Activated T-helper 2 cell treated with anti-CD3 and anti-CD28 coated beads, Interferon-gamma antibody, Interleukin-2, Interleukin-4, amounts not matched to agents 10 μg/mL and 5 μg/mL and 100 μg/mL, durations not matched to agents 14 hours and 24 hours and 36 hours (primary cell): ENCODE results near the gene RAET1L. TPM values are rescaled to one million over a fixed set of nuclear protein-coding genes. Genes with fewer than 3 reads are reported as not detected.

ENCODE experiments used
- DNase-seq: peaks from one replicate; pipeline ENCODE4 v3.0.0; 2021; ENCODE audit warnings: low spot score
- H3K27ac Mint-ChIP-seq: one replicate; pipeline ENCODE4 v1.8.0; 2021; ENCODE audit warnings: mixed read lengths
- H3K27me3 Mint-ChIP-seq: one replicate; pipeline ENCODE4 v1.8.0; 2021; ENCODE audit warnings: low read depth, mixed read lengths
- H3K36me3 Mint-ChIP-seq: one replicate; pipeline ENCODE4 v1.8.0; 2021; ENCODE audit warnings: low read depth, mixed read lengths
- H3K4me1 Mint-ChIP-seq: one replicate; pipeline ENCODE4 v1.8.0; 2021; ENCODE audit warnings: low read depth, mixed read lengths
- H3K4me3 Mint-ChIP-seq: one replicate; pipeline ENCODE4 v1.8.0; 2021; ENCODE audit warnings: low read depth, mild to moderate bottlenecking, moderate library complexity, mixed read lengths
- H3K9me3 Mint-ChIP-seq: one replicate; pipeline ENCODE4 v1.8.0; 2021; ENCODE audit warnings: mixed read lengths
- intact Hi-C: fragments of 100-400 bp; cut with micrococcal nuclease; formaldehyde crosslinking; loops from one replicate; pipeline ENCODE4 v1.15.1; 2023
- total RNA-seq: library from RNA; stranded (reverse); gene quantifications from 2 replicates; pipeline ENCODE4 v1.2.3, GENCODE V29; 2022

RAET1L gene
- total RNA-seq, 1 donor from 2014 or later: not detected

DNA sequence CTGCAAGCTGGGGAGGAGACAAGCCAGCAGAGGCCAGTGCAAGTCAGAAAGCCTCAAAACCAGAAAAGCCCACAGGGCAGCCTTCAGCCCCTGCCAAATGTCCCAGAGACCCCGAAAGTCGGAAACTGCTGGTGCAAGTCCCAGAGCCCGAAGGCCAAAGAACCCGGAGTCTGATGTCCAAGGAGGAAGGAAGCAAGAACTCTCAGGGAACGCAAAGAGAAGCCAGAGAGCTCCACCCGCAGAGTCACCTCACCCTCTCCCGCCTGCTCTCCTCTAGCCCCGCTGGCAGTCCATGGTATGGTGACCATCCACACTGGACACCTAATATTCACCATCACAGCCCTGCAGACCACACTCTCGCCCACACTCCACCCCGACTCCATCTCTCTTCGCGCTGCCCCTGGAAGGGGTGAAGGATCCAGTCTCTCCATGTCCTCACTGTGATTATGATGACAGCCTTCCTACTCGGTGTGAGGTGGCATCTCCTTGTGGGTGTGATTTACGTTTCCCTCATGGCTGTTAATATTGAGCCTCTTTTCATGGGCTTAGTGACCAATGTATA is 33.0 kb upstream of the RAET1L start:
- Mint-ChIP-seq H3K9me3 (no peaks in the 10 kb centered on the region), H3K4me3 (no peak overlapping the region), H3K4me1 (peaks cover 8% of the 10 kb centered on the region), H3K27me3 (peaks cover 39% of the 10 kb centered on the region), H3K27ac (no peak overlapping the region), H3K36me3 (no peaks in the 10 kb centered on the region)
- intact Hi-C loops: no loop called here
- no peak for DNase-seq

DNA sequence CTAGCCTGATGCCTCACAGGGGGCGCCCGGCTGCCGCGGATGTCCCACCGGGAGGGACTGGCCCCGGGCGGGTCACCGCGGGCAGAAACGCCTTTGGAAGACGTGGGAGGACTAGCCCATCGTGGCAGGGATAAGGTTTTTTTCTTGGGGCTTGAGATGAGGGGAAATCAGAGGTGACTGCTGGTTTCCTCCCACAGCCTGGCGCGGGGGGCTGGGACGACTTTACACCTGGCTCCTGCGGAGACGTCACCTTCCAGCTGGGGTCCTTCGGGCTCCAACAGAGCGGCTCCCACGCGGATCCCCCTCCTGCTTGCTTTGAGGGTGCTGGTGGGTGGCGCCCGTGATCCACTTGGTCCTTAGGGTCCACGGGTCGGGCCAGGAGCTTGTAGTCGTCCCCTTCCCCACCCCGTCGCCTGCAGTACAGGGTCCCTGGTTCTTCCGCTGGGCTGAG is 32.2 kb upstream of the RAET1L start:
- H3K27me3 Mint-ChIP-seq: peaks cover 45% of the 10 kb centered on the region
- H3K36me3 Mint-ChIP-seq: no peaks in the 10 kb centered on the region
- intact Hi-C loops: no loop called here
- no peaks in the 10 kb centered on the region for H3K9me3 Mint-ChIP-seq
- H3K27ac Mint-ChIP-seq: no peak overlapping the region
- no peak for DNase-seq
- H3K4me3 Mint-ChIP-seq: no peak overlapping the region
- peaks cover 8% of the 10 kb centered on the region for H3K4me1 Mint-ChIP-seq

DNA sequence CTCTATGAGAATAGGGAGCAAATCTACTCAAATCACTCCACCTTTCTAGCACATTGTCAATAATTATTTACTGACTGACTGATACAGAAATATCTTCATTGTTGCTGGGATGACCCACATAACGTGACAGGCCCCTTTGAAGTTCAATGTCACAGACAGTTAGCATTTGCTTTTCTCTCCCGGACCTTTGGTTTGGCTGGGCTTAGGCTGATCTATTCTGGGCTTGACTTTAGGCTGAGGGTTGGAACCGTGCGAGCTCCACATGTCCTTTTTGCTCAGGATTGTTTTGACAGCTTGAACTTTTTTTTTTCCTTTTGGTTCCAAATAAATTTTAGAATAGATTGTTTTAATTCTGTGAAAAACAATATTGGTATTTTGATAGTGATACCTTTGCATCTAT is 31.6 kb upstream of the RAET1L start:
- Mint-ChIP-seq H3K9me3 (no peaks in the 10 kb centered on the region), H3K27me3 (peaks cover 49% of the 10 kb centered on the region), H3K4me3 (no peak overlapping the region), H3K36me3 (no peaks in the 10 kb centered on the region), H3K27ac (no peak overlapping the region), H3K4me1 (peaks cover 8% of the 10 kb centered on the region)
- no peak for DNase-seq
- intact Hi-C loops: no loop called here

DNA sequence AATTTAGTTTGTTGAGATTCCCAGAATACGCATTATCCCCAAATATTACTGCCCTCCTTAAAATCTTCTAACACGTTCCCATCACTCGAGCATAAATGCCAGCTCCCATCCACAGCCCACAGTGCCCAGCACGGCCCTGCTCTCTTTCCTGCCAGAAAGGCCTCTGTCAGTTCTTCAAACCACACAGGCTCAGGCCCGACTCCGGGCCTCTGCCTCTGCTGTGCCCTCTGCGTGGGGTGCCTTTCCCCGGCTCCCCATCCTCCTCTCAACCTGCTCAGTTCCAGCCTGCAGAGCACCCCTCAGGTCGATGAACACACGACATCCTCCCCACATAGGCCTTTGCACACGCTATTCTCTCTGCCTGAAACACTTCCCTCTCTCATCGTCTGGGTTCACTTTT is 30.8 kb upstream of the RAET1L start:
- intact Hi-C loops: no loop called here
- DNase-seq: no peak
- Mint-ChIP-seq H3K27me3 (peaks cover 51% of the 10 kb centered on the region), H3K27ac (no peak overlapping the region), H3K9me3 (no peaks in the 10 kb centered on the region), H3K4me3 (no peak overlapping the region), H3K36me3 (no peaks in the 10 kb centered on the region), H3K4me1 (peaks cover 8% of the 10 kb centered on the region)

DNA sequence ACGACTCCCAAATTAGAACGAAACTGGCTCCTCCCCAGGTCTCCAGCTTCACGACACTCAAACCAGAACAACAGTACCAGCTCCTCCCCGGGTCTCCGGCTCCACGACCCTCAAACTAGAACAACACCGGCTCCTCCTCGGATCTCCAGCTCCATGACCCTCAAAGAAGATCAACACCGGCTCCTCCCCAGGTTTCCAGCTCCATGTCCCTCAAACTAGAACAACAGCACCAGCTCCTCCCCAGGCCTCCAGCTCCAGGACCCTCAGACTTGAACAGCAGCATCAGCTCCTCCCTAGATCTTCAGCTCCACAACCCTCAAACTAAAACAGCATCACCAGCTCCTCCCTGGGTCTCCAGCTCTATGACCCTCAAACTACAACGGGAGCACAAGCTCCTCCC is 29.8 kb upstream of the RAET1L start:
- no peaks in the 10 kb centered on the region for H3K9me3 Mint-ChIP-seq
- H3K36me3 Mint-ChIP-seq: no peaks in the 10 kb centered on the region
- no peak for DNase-seq
- H3K27me3 Mint-ChIP-seq: peaks cover 54% of the 10 kb centered on the region
- intact Hi-C loops: no loop called here
- peaks cover 6% of the 10 kb centered on the region for H3K4me1 Mint-ChIP-seq
- no peak overlapping the region for H3K27ac Mint-ChIP-seq
- H3K4me3 Mint-ChIP-seq: no peak overlapping the region

DNA sequence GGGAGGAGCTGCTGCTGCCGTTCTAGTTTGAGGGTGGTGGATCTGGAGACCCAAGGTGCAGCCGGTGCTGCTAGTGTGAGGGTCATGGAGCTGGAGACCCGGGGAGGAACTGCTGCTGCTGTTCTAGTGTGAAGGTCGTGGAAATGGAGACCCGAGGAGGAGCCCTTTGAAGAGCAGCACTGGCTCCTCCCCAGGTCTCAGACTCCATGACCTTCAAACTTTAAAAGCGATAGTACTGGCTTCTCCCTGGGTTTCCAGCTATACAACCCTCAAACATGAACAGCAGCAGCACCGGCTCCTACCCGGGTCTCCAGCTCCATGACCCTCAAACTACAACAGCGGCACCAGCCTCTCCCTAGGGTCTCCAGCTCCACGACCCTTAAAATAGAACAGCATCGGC is 28.1 kb upstream of the RAET1L start:
- H3K27ac Mint-ChIP-seq: no peak overlapping the region
- intact Hi-C loops: no loop called here
- no peaks in the 10 kb centered on the region for H3K9me3 Mint-ChIP-seq
- DNase-seq: no peak
- no peak overlapping the region for H3K4me3 Mint-ChIP-seq
- H3K27me3 Mint-ChIP-seq: peaks cover 46% of the 10 kb centered on the region
- H3K36me3 Mint-ChIP-seq: no peaks in the 10 kb centered on the region
- H3K4me1 Mint-ChIP-seq: no peaks in the 10 kb centered on the region

DNA sequence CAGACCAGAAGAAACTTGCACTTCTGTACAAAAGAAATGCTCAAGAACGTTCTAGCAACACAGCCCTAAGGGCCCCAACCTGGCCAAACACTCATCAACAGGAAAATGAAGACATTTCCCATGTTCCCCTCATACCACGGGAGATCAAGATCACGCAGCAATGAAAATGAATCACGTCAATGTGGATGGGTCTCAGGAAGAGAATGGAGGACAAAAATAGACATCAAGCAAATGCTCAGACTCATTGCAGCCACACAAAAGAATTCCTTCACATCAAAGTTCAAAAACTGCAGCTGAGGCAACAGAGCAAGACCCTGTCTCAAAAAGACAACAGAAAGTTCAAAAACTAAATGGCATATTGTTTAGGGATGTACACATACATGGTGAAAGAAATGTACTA is 25.5 kb upstream of the RAET1L start:
- Mint-ChIP-seq H3K27ac (no peak overlapping the region), H3K9me3 (no peaks in the 10 kb centered on the region), H3K4me3 (no peak overlapping the region), H3K27me3 (peaks cover 58% of the 10 kb centered on the region), H3K36me3 (no peaks in the 10 kb centered on the region), H3K4me1 (no peaks in the 10 kb centered on the region)
- DNase-seq: no peak
- intact Hi-C loops: no loop called here

DNA sequence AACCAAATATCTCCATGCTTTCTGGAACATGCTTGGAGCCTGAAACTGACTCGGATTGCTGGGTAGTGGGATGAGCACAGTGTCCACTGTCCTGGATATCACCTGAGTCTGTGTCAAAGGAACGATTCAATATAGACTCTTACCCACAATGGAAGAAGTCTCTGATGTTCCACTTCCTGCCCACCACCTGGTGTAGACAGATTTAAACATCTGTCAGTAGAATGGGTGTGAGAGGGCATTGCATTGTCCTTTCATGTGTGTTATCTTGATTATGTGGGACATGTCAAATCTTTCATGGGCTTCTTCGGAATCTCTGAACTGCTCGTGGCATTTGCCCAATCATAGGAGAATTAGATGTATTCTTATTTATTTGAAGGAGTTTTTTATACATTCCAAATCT is 22.8 kb upstream of the RAET1L start:
- no peaks in the 10 kb centered on the region for H3K9me3 Mint-ChIP-seq
- H3K27me3 Mint-ChIP-seq: peaks cover 46% of the 10 kb centered on the region
- H3K4me3 Mint-ChIP-seq: no peak overlapping the region
- no peak overlapping the region for H3K27ac Mint-ChIP-seq
- H3K4me1 Mint-ChIP-seq: no peaks in the 10 kb centered on the region
- intact Hi-C loops: no loop called here
- no peak for DNase-seq
- H3K36me3 Mint-ChIP-seq: no peaks in the 10 kb centered on the region

DNA sequence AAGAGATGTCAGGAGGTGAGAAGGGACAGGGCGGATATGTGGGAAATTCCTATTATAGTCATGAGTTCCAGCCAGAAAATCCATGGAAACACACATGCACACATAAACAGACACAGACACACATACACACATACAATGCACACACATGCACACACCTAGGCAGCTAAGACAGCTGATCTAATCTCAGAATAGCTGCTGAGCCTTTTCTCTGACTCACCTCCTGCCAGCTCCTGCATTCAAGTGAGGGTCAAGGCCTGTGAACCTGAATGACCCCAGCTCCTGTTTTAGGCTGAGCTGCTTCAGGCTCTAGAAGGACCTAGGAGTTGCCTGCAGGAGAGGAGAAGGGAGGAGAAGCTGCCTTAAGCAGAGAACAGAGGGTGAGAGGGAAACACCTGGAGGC is 21.6 kb upstream of the RAET1L start:
- Mint-ChIP-seq H3K4me3 (no peak overlapping the region), H3K27me3 (peaks cover 38% of the 10 kb centered on the region), H3K9me3 (no peaks in the 10 kb centered on the region), H3K36me3 (no peaks in the 10 kb centered on the region), H3K4me1 (no peaks in the 10 kb centered on the region), H3K27ac (no peak overlapping the region)
- no peak for DNase-seq
- intact Hi-C loops: no loop called here

DNA sequence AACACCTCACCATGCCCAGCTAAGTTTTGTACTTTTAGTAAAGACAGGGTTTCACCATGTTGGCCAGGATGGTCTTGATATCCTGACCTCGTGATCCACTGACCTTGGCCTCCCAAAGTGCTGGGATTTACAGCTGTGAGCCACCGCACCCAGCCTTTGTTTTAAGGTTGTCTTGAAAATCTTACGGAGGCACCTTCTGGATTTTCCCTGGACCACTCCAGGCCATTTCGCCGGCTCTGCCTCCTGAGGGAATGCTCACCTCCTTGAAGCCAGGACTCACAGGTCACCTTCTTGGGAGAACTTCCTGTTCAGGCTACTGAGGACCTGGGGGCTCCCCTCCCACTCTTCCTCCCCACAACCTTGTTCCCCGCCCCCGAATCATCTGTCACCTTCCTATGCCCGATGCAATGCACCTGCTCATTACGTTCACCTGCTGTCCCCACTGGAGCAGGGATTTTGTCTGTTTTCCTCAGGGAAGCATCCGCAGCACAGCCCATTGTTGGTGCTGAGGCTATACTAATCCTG is 19.4 kb upstream of the RAET1L start:
- no peak overlapping the region for H3K4me3 Mint-ChIP-seq
- intact Hi-C loops: no loop called here
- DNase-seq: no peak
- peaks cover 42% of the 10 kb centered on the region for H3K27me3 Mint-ChIP-seq
- H3K27ac Mint-ChIP-seq: no peak overlapping the region
- no peaks in the 10 kb centered on the region for H3K4me1 Mint-ChIP-seq
- H3K36me3 Mint-ChIP-seq: no peaks in the 10 kb centered on the region
- H3K9me3 Mint-ChIP-seq: no peaks in the 10 kb centered on the region

DNA sequence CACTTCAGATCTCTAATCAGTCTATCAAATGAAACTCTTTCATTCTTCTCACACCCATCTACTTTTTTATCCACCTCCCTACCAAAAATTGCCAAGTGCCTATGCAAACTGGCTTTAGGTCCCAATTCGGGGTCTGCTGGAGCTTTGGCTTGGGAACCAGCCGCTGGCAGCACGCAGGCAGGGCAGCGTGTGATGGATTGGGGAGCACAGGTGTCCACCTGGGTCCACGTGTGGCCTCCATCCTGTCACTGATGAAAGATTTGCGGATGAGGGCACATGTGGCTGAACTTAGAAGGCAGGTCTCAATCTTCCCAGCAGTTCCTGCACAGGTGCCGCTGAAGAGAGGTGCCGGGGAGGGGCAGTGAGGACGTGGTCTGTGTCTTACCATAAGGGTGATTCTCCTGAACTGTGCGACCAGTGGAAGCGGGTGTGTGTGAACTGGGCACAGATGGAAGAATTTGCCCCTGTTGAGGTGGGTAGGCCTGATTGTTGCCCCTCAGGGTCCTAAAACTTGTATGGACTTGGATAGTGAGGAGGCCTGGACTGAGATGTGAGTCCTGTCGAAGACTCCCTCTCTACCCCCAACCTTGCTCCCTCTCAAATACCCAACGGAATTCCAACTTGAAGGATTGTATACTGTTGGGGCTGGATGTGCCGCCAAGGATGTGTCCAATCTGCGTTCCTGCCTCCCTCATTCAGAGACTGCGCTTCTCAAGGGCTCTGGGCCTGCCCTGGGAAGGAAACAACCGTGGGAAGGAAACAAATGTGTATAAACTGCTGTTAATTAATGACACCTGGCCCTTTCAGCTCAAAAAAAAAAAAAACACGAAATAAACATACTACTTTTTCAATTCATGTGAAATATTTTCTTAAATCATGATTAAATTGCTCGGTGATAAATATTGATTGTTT is 18.4 kb upstream of the RAET1L start:
- no peak for DNase-seq
- peaks cover 51% of the 10 kb centered on the region for H3K27me3 Mint-ChIP-seq
- no peaks in the 10 kb centered on the region for H3K4me1 Mint-ChIP-seq
- intact Hi-C loops: no loop called here
- no peak overlapping the region for H3K27ac Mint-ChIP-seq
- H3K36me3 Mint-ChIP-seq: no peaks in the 10 kb centered on the region
- H3K9me3 Mint-ChIP-seq: no peaks in the 10 kb centered on the region
- H3K4me3 Mint-ChIP-seq: no peak overlapping the region

DNA sequence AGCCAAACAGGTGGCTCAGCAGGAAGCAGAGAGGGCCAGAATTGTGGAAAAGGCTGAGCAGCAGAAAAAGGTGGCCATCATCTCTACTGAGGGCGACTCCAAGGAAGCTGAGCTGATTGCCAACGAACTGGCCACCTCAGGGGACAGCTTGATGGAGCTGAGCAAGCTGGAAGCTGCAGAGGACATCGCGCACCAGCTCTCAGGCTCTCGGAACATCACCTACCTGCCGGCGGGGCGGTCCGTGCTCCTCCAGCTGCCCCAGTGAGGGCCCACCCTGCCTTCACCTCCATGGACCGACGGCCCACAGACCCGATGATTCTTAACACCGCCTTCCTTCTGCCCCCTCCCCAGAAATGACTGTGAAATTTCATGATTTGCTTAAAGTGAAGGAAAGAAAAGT is 17.8 kb upstream of the RAET1L start:
- H3K27me3 Mint-ChIP-seq: peaks cover 55% of the 10 kb centered on the region

More for the DNA sequence above, 17.8 kb upstream of the RAET1L start:
- Mint-ChIP-seq H3K27ac (no peak overlapping the region), H3K9me3 (no peaks in the 10 kb centered on the region), H3K36me3 (no peaks in the 10 kb centered on the region), H3K4me3 (no peak overlapping the region), H3K4me1 (peaks cover 2% of the 10 kb centered on the region)
- no peak for DNase-seq
- intact Hi-C loops: no loop called here
